Measurements from ENCODE around the gene KCNJ6.

DNA sequence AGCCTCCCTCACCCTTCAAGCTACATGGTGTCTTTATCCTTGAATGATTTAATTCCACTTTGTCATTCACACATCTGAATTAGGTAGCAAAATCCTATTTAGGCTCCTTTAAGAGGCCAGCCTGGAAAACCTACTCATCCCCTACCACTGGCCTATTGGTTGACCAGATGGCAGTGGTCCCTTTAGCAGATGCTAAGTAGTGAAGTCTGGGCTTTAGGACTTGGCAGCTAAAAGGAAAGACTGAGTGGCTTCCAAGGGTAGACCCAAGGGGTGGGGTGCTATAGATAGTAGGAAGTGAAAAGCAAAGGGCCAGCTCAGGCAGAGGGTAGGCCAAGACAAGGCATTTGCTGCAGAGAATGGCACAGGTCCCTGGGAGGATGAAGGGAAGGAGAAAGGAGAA lies 46.6 kb downstream of the KCNJ6 start:
- no peak for TF ChIP-seq CXXC5 (CRISPR knock-in tag; IDR thresholded peaks at IDR 0.05)
- TF ChIP-seq, protein P1, sequence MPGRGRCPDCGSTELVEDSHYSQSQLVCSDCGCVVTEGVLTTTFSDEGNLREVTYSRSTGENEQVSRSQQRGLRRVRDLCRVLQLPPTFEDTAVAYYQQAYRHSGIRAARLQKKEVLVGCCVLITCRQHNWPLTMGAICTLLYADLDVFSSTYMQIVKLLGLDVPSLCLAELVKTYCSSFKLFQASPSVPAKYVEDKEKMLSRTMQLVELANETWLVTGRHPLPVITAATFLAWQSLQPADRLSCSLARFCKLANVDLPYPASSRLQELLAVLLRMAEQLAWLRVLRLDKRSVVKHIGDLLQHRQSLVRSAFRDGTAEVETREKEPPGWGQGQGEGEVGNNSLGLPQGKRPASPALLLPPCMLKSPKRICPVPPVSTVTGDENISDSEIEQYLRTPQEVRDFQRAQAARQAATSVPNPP (IDR thresholded peaks at IDR 0.05; ENCODE audit: borderline replicate concordance, insufficient read depth, insufficient read length), result no peak
- no peak for TF ChIP-seq MTA2 (IDR thresholded peaks at IDR 0.05; ENCODE audit: low read depth)
- no peak for TF ChIP-seq EZH2 (IDR thresholded peaks at IDR 0.05; ENCODE audit: borderline replicate concordance, low read depth, low read length)
- TF ChIP-seq POLR2A (conservative IDR thresholded peaks at IDR 0.05), result no peak
- TF ChIP-seq THRAP3 (IDR thresholded peaks at IDR 0.05; ENCODE audit: borderline replicate concordance), result no peak
- TF ChIP-seq CHD1 (IDR thresholded peaks at IDR 0.05; ENCODE audit: low read length), result no peak
- TF ChIP-seq FOXA3 (CRISPR knock-in tag; conservative IDR thresholded peaks at IDR 0.05 in 1 of 2, IDR thresholded peaks at IDR 0.05 in 1 of 2), result no peak
- TF ChIP-seq, protein P2, sequence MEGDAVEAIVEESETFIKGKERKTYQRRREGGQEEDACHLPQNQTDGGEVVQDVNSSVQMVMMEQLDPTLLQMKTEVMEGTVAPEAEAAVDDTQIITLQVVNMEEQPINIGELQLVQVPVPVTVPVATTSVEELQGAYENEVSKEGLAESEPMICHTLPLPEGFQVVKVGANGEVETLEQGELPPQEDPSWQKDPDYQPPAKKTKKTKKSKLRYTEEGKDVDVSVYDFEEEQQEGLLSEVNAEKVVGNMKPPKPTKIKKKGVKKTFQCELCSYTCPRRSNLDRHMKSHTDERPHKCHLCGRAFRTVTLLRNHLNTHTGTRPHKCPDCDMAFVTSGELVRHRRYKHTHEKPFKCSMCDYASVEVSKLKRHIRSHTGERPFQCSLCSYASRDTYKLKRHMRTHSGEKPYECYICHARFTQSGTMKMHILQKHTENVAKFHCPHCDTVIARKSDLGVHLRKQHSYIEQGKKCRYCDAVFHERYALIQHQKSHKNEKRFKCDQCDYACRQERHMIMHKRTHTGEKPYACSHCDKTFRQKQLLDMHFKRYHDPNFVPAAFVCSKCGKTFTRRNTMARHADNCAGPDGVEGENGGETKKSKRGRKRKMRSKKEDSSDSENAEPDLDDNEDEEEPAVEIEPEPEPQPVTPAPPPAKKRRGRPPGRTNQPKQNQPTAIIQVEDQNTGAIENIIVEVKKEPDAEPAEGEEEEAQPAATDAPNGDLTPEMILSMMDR (IDR thresholded peaks at IDR 0.05 in 2 of 3, conservative IDR thresholded peaks at IDR 0.05 in 1 of 3; ENCODE audit: insufficient read depth in 2 of 3, low read depth in 1 of 3, low read length in 3 of 3), result no peak
- TF ChIP-seq ESRRA (IDR thresholded peaks at IDR 0.05; ENCODE audit: borderline replicate concordance, low read depth), result no peak
- TF ChIP-seq EP300 (IDR thresholded peaks at IDR 0.05; ENCODE audit: low read length), result no peak

All from K562 (cell line).